MCF 10A (cell line): Measurements from ENCODE around the gene FAXDC2. TPM values are rescaled to one million over a fixed set of nuclear protein-coding genes. Genes with fewer than 3 reads are reported as not detected.
A peak's percentile ranks its signal among the peaks of the same experiment; 100 is the strongest.

ENCODE experiments used
- Bru-seq: library from RNA; stranded (reverse); fragments of 400-500 nt; gene quantifications from one replicate; lab custom pipeline; 2021; lab: Mats Ljungman, UMichigan
- BruChase-seq, 2 experiments: library from RNA; stranded (reverse); fragments of 400-500 nt; gene quantifications; one replicate each; lab custom pipeline; 2021; lab: Mats Ljungman, UMichigan
- BruUV-seq: library from RNA; stranded (reverse); fragments of 400-500 nt; replicated peaks from 2 replicates; lab custom pipeline; 2021; lab: Mats Ljungman, UMichigan
- CTCF ChIA-PET: fragments of 300-600 bp; sonication (Branson Sonifier 250); formaldehyde crosslinking; extraction: SDS; loops from one replicate; lab custom pipeline; 2021; ENCODE audit warnings: antibody characterized with exemption, inconsistent platforms; lab: Yijun Ruan, JAX
- POLR2A ChIA-PET: fragments of 300-600, 350-650 bp; sonication (Branson Sonifier 250); formaldehyde crosslinking; extraction: SDS; loops from one replicate; lab custom pipeline; 2020; ENCODE audit warnings: antibody characterized with exemption, inconsistent platforms; lab: Yijun Ruan, JAX
- DNase-seq: peaks from one replicate; pipeline ENCODE4 v3.0.0-alpha.2; 2018; ENCODE audit not compliant: unreplicated experiment
- H3K27ac Mint-ChIP-seq: one replicate; pipeline ENCODE4 v1.8.0; 2022; ENCODE audit warnings: mild to moderate bottlenecking, low read depth, mixed read lengths; ENCODE audit not compliant: unreplicated experiment
- H3K27me3 Mint-ChIP-seq: one replicate; pipeline ENCODE4 v1.8.0; 2022; ENCODE audit warnings: mixed read lengths; ENCODE audit not compliant: insufficient read depth, unreplicated experiment
- H3K36me3 Mint-ChIP-seq: one replicate; pipeline ENCODE4 v1.8.0; 2022; ENCODE audit warnings: mild to moderate bottlenecking, moderate library complexity, mixed read lengths; ENCODE audit not compliant: insufficient read depth, unreplicated experiment
- H3K4me1 Mint-ChIP-seq: one replicate; pipeline ENCODE4 v1.8.0; 2022; ENCODE audit warnings: mixed read lengths; ENCODE audit not compliant: insufficient read depth, unreplicated experiment
- H3K4me3 Mint-ChIP-seq: one replicate; pipeline ENCODE4 v1.8.0; 2022; ENCODE audit warnings: mild to moderate bottlenecking, moderate library complexity, mixed read lengths; ENCODE audit not compliant: unreplicated experiment
- H3K9me3 Mint-ChIP-seq: one replicate; pipeline ENCODE4 v1.8.0; 2022; ENCODE audit warnings: mixed read lengths; ENCODE audit not compliant: unreplicated experiment
- CTCF ChIP-seq: fragments of 200-600 bp; IDR thresholded peaks from one replicate; pipeline ENCODE4 v1.8.0; 2022; ENCODE audit warnings: antibody characterized with exemption, mild to moderate bottlenecking; ENCODE audit not compliant: unreplicated experiment
- intact Hi-C: fragments of 100-400 bp; cut with micrococcal nuclease; formaldehyde crosslinking; loops from 2 replicates; pipeline ENCODE4 v1.14.1; 2022
- long read RNA-seq: library from polyadenylated mRNA; stranded (forward); transcript quantifications from one replicate; pipeline ENCODE4 v2.0.0, GENCODE V29; 2022
- total RNA-seq: library from RNA; stranded (reverse); gene quantifications from 2 replicates; pipeline ENCODE4 v1.2.3, GENCODE V29; 2022

The FAXDC2 gene
- total RNA-seq (0.79 and 2.1 TPM in 2 replicates), Bru-seq, nascent RNA (percentile 23 among the genes with signal in this experiment), BruChase-seq, experiment 1, labeled RNA remaining after a 6-hour chase (percentile 25 among the genes with signal in this experiment), BruChase-seq, experiment 2, labeled RNA remaining after a 2-hour chase (percentile 26 among the genes with signal in this experiment)
- long read RNA-seq, partial matches to known transcripts: 2 of 5 reads
- long read RNA-seq, other reads (novel, unspliced or antisense): 2 of 5 reads

GRCh38 chr5:154850255-154851062 is at the start of gene FAXDC2:
TSS of gene FAXDC2 (minus strand) at chr5:154850603. CDS start at chr5:154838178, 12,425 bp downstream.
- peaks cover 11% of the 10 kb centered on the region for H3K36me3 Mint-ChIP-seq
- TF ChIP-seq CTCF: no peak
- intact Hi-C loops: no loop called here
- no peaks in the 10 kb centered on the region for H3K9me3 Mint-ChIP-seq
- ChIA-PET CTCF (interaction anchor here (0.6 to 1.7 kb wide), 8 partner anchors 12 to 285 kb away, joined by 3 to 5 read pairs (median 3); no protein-coding TSS in a partner anchor), POLR2A (interaction anchor here (0.5 to 5.0 kb wide), 17 partner anchors 8 to 275 kb away, joined by 3 to 37 read pairs (median 4); partner anchors contain the start of gene CNOT8)
- no peaks in the 10 kb centered on the region for H3K27me3 Mint-ChIP-seq
- peak within 1 kb of the TSS; percentile 80 for H3K27ac Mint-ChIP-seq
- BruUV-seq: no TSS peak
- peaks cover 13% of the 10 kb centered on the region for H3K4me1 Mint-ChIP-seq
- H3K4me3 Mint-ChIP-seq: peak within 1 kb of the TSS; percentile 80
- DNase-seq: peak; percentile 77

GRCh38 chr5:154900066-154900465 is 49.7 kb upstream of the FAXDC2 start:
- ChIA-PET CTCF (interaction anchor here (0.6 to 1.5 kb wide), 5 partner anchors 21 to 919 kb away, joined by 3 to 4 read pairs (median 3); no protein-coding TSS in a partner anchor), POLR2A (no interaction called here)
- Mint-ChIP-seq H3K4me3 (no peak overlapping the region), H3K9me3 (no peaks in the 10 kb centered on the region), H3K36me3 (peaks cover 93% of the 10 kb centered on the region), H3K27ac (no peak overlapping the region), H3K4me1 (no peaks in the 10 kb centered on the region), H3K27me3 (no peaks in the 10 kb centered on the region)
- DNase-seq: no peak
- intact Hi-C loops: loop anchor here (10.0 kb wide), 1 partner anchor 245 kb away; no protein-coding TSS in a partner anchor
- TF ChIP-seq CTCF: no peak
- no TSS peak for BruUV-seq

- Mint-ChIP-seq H3K27ac (no peak overlapping the region), H3K4me1 (no peaks in the 10 kb centered on the region), H3K9me3 (no peaks in the 10 kb centered on the region), H3K4me3 (no peak overlapping the region), H3K27me3 (no peaks in the 10 kb centered on the region), H3K36me3 (peaks cover 93% of the 10 kb centered on the region)
- intact Hi-C loops: no loop called here
- TF ChIP-seq CTCF: no peak
- CTCF ChIA-PET: interaction anchor here (0.6 to 1.0 kb wide), 3 partner anchors 31 to 827 kb away, joined by 3 to 4 read pairs (median 3); no protein-coding TSS in a partner anchor
- DNase-seq: no peak
- POLR2A ChIA-PET: interaction anchor here (1.0 kb wide), 1 partner anchor 49 kb away, joined by 3 read pairs; the partner anchor contains the start of gene FAXDC2
- no TSS peak for BruUV-seq
These were observed 48.9 kb upstream of the FAXDC2 start for GRCh38 chr5:154899151-154899816.
